Measurements from ENCODE around the gene MAST3.

DNA sequence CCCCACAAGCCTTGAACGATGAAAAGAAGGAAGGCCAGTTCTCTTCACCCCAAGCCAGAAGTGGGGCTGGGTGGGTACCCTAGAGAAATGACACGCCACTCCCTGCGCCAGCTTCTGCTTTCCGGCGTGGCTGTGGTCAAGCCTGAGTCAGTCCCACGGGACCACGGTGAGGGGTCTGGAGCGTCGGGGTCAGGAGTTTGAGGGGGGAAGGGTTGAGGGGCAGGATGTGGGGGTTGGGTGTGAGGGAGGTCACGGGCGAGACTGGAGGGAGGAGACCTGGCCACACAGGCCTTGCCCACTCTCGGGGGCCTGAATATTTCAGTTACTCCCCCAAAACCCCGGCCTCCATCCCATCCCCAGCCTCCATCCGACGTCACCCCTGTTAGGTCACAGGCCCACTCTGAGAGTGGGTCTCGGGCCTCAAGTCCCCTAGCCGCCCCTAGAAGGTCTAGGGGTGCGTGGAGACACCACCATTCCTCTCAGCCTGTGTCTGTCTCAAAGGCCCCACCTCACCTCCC lies 75.5 kb downstream of the MAST3 start:
- TF ChIP-seq CTCF (IDR thresholded peaks at IDR 0.05; ENCODE audit: low read depth, low read length): no peak
- TF ChIP-seq EZH2phosphoT487 (IDR thresholded peaks at IDR 0.05; ENCODE audit: low read depth): no peak
